Measurements from ENCODE around the gene ANKRD9. TPM values are rescaled to one million over a fixed set of nuclear protein-coding genes. Genes with fewer than 3 reads are reported as not detected.

The ANKRD9 gene
- total and polyA plus RNA-seq, 2 of the 13 experiments (the other 11 are each of a cell fraction or from before 2014, with no cell fraction given): 10.0 to 15.0 TPM

DNA sequence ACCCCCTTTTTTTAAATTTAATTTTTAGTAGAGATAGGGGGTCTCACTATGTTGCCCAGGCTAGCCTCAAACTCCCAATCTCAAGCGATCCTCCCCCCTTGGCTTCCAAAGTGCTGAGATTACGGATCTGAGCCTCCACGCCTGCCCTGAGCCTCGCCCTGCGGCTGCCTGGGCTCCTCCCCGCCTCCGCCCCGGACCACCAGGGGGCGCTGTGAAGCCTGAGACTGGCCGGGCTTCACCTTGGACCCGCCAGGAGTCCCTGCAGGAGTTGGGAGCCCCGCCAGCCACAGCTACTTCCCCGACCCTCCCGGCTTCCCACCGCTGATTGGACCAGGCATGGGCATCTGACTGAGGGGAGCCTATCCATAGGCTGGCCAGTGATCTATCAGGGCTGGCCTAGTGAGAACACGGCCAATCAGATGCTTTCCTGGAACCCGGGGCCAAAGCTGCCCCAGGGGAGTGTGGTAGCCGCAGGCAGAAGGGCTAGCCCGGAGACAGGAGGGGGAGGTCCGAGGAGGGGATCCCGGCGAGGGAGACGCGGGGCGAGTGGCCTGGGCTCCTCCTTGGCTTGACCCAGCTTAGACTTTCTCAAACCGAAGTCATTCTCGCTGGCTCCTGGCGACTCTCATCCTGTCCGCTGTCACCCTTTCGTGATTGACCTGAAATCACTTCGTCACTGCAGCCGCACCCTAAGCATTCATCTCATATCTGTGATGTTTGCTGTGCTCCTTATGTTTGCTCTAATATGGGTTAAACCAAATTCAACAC lies 15.1 kb upstream of the ANKRD9 start (continued):
- TF ChIP-seq ZNF260 (CRISPR knock-in tag; IDR thresholded peaks at IDR 0.05; ENCODE audit: borderline replicate concordance, low read depth) (no peak), KLF11 (CRISPR knock-in tag; IDR thresholded peaks at IDR 0.05) (peak; percentile 70), ELF3 (CRISPR knock-in tag; IDR thresholded peaks at IDR 0.05) (peak; percentile 65; the same call in 1 of the 2 replicates), POLR2A (IDR thresholded peaks at IDR 0.05; ENCODE audit: insufficient read depth in 1 of 2, low read depth in 2 of 2, low read length in 2 of 2) (peak; percentile 79 to 97), MZF1 (CRISPR knock-in tag; IDR thresholded peaks at IDR 0.05; ENCODE audit: borderline replicate concordance) (no peak), STAT5B (CRISPR knock-in tag; IDR thresholded peaks at IDR 0.05) (no peak), WIZ (CRISPR knock-in tag; IDR thresholded peaks at IDR 0.05) (no peak), NFE2L2 (IDR thresholded peaks at IDR 0.05; ENCODE audit: low read length) (no peak), ZMYM4 (CRISPR knock-in tag; IDR thresholded peaks at IDR 0.05) (peak; percentile 96)
- TF ChIP-seq, protein P1, sequence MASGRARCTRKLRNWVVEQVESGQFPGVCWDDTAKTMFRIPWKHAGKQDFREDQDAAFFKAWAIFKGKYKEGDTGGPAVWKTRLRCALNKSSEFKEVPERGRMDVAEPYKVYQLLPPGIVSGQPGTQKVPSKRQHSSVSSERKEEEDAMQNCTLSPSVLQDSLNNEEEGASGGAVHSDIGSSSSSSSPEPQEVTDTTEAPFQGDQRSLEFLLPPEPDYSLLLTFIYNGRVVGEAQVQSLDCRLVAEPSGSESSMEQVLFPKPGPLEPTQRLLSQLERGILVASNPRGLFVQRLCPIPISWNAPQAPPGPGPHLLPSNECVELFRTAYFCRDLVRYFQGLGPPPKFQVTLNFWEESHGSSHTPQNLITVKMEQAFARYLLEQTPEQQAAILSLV (CRISPR knock-in tag; IDR thresholded peaks at IDR 0.05; ENCODE audit: borderline replicate concordance): peak; percentile 44; the same call in 1 of the 2 replicates
- TF ChIP-seq, protein P2, sequence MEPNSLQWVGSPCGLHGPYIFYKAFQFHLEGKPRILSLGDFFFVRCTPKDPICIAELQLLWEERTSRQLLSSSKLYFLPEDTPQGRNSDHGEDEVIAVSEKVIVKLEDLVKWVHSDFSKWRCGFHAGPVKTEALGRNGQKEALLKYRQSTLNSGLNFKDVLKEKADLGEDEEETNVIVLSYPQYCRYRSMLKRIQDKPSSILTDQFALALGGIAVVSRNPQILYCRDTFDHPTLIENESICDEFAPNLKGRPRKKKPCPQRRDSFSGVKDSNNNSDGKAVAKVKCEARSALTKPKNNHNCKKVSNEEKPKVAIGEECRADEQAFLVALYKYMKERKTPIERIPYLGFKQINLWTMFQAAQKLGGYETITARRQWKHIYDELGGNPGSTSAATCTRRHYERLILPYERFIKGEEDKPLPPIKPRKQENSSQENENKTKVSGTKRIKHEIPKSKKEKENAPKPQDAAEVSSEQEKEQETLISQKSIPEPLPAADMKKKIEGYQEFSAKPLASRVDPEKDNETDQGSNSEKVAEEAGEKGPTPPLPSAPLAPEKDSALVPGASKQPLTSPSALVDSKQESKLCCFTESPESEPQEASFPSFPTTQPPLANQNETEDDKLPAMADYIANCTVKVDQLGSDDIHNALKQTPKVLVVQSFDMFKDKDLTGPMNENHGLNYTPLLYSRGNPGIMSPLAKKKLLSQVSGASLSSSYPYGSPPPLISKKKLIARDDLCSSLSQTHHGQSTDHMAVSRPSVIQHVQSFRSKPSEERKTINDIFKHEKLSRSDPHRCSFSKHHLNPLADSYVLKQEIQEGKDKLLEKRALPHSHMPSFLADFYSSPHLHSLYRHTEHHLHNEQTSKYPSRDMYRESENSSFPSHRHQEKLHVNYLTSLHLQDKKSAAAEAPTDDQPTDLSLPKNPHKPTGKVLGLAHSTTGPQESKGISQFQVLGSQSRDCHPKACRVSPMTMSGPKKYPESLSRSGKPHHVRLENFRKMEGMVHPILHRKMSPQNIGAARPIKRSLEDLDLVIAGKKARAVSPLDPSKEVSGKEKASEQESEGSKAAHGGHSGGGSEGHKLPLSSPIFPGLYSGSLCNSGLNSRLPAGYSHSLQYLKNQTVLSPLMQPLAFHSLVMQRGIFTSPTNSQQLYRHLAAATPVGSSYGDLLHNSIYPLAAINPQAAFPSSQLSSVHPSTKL (CRISPR knock-in tag; IDR thresholded peaks at IDR 0.05): peak; percentile 49; the same call in 1 of the 2 replicates
- TF ChIP-seq, protein P3, sequence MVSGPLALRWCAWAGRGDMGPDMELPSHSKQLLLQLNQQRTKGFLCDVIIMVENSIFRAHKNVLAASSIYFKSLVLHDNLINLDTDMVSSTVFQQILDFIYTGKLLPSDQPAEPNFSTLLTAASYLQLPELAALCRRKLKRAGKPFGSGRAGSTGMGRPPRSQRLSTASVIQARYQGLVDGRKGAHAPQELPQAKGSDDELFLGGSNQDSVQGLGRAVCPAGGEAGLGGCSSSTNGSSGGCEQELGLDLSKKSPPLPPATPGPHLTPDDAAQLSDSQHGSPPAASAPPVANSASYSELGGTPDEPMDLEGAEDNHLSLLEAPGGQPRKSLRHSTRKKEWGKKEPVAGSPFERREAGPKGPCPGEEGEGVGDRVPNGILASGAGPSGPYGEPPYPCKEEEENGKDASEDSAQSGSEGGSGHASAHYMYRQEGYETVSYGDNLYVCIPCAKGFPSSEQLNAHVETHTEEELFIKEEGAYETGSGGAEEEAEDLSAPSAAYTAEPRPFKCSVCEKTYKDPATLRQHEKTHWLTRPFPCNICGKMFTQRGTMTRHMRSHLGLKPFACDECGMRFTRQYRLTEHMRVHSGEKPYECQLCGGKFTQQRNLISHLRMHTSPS (CRISPR knock-in tag; IDR thresholded peaks at IDR 0.05; ENCODE audit: low read depth): 0 out of 2 replicates have a peak, but pooled peaks have one; percentile 18
- TF ChIP-seq, protein P4, sequence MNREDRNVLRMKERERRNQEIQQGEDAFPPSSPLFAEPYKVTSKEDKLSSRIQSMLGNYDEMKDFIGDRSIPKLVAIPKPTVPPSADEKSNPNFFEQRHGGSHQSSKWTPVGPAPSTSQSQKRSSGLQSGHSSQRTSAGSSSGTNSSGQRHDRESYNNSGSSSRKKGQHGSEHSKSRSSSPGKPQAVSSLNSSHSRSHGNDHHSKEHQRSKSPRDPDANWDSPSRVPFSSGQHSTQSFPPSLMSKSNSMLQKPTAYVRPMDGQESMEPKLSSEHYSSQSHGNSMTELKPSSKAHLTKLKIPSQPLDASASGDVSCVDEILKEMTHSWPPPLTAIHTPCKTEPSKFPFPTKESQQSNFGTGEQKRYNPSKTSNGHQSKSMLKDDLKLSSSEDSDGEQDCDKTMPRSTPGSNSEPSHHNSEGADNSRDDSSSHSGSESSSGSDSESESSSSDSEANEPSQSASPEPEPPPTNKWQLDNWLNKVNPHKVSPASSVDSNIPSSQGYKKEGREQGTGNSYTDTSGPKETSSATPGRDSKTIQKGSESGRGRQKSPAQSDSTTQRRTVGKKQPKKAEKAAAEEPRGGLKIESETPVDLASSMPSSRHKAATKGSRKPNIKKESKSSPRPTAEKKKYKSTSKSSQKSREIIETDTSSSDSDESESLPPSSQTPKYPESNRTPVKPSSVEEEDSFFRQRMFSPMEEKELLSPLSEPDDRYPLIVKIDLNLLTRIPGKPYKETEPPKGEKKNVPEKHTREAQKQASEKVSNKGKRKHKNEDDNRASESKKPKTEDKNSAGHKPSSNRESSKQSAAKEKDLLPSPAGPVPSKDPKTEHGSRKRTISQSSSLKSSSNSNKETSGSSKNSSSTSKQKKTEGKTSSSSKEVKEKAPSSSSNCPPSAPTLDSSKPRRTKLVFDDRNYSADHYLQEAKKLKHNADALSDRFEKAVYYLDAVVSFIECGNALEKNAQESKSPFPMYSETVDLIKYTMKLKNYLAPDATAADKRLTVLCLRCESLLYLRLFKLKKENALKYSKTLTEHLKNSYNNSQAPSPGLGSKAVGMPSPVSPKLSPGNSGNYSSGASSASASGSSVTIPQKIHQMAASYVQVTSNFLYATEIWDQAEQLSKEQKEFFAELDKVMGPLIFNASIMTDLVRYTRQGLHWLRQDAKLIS (CRISPR knock-in tag; IDR thresholded peaks at IDR 0.05): 0 out of 2 replicates have a peak, but pooled peaks have one; percentile 17
- TF ChIP-seq, protein P5, sequence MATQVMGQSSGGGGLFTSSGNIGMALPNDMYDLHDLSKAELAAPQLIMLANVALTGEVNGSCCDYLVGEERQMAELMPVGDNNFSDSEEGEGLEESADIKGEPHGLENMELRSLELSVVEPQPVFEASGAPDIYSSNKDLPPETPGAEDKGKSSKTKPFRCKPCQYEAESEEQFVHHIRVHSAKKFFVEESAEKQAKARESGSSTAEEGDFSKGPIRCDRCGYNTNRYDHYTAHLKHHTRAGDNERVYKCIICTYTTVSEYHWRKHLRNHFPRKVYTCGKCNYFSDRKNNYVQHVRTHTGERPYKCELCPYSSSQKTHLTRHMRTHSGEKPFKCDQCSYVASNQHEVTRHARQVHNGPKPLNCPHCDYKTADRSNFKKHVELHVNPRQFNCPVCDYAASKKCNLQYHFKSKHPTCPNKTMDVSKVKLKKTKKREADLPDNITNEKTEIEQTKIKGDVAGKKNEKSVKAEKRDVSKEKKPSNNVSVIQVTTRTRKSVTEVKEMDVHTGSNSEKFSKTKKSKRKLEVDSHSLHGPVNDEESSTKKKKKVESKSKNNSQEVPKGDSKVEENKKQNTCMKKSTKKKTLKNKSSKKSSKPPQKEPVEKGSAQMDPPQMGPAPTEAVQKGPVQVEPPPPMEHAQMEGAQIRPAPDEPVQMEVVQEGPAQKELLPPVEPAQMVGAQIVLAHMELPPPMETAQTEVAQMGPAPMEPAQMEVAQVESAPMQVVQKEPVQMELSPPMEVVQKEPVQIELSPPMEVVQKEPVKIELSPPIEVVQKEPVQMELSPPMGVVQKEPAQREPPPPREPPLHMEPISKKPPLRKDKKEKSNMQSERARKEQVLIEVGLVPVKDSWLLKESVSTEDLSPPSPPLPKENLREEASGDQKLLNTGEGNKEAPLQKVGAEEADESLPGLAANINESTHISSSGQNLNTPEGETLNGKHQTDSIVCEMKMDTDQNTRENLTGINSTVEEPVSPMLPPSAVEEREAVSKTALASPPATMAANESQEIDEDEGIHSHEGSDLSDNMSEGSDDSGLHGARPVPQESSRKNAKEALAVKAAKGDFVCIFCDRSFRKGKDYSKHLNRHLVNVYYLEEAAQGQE (IDR thresholded peaks at IDR 0.05; ENCODE audit: borderline replicate concordance in 1 of 2, low read depth in 1 of 2, low read length in 2 of 2): no peak
